Left kidney (tissue), 2 donors: ENCODE measurements around the gene UGGT1. TPM values are rescaled to one million over a fixed set of nuclear protein-coding genes. Genes with fewer than 3 reads are reported as not detected.

Experiments
- DNase-seq: peaks from one replicate; pipeline ENCODE4 v3.0.0-alpha.2; 2013
- polyA plus RNA-seq: library from polyadenylated mRNA; unstranded; fragments of 120-200 nt; gene quantifications from one replicate; pipeline ENCODE4 v1.2.1, GENCODE V29; 2013; ENCODE audit not compliant: insufficient read length

The UGGT1 gene
- polyA plus RNA-seq, 1 donor = 43.2 TPM

DNA sequence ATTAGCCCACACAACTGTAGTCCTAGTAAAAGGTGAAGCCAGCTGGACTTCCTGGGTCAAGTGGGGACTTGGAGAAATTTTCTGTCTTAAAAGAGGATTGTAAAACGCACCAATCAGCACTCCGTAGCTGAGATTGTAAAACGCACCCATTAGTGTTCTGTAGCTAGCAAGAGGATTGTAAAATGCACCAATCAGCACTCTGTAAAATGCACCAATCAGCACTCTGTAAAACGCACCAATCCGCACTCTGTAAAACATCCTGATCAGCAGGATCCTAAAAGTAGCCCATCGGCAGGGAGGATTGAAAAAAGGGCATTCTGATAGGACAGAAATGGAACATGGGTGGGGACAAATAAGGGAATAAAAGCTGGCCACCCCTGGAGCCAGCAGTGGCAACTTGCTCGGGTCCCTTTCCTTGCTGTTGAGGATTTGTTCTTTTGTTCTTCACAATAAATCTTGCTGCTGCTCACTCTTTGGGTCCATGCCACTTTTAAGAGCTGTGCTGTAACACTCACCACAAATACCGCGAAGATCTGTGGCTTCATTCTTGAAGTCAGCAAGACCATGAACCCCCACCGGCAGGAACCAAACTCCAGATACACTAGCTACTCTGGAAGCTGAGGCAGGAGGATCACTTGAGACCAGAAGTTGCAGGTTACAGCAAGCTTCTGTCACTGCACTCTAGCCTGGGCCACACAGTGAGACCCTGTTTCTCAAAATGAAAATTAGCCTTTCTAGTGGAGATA lies 125.1 kb downstream of the UGGT1 start:
- no peak for DNase-seq

DNA sequence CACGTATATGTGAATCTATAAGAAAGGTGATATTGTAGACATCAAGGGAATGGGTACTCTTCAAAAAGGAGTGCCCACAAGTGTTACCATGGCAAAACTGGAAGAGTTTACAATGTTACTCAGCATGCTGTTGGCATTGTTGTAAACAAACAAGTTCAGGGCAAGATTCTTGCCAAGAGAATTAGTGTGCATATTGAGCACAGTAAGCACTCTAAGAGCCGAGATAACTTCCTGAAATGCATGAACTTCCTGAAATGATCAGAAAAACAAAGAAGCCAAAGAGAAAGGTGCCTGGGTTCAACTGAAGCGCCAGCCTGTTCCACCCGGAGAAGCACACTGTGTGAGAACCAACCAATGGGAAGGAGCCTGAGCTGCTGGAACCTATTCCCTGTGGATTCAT lies 126.7 kb downstream of the UGGT1 start:
- no peak for DNase-seq

DNA sequence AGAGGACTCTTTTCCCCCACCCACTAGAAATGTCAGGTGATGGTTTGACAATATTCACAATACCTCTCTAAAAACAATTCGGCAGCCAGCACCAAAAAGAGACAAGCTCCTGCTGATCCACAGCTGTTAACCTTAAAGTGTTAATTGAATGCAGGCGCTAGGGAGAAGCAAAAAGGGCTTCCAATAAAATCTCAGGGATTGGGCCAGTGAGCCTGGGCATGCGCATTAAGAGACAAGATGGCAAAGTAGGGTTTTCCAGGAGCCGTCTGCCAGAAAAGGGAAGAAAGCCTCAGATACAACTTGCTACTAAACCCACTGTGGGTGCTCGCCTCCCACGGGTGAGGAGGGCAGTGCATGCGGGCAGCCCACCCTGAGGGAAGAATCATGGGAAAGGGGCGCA lies 128.9 kb downstream of the UGGT1 start:
- DNase-seq = no peak

DNA sequence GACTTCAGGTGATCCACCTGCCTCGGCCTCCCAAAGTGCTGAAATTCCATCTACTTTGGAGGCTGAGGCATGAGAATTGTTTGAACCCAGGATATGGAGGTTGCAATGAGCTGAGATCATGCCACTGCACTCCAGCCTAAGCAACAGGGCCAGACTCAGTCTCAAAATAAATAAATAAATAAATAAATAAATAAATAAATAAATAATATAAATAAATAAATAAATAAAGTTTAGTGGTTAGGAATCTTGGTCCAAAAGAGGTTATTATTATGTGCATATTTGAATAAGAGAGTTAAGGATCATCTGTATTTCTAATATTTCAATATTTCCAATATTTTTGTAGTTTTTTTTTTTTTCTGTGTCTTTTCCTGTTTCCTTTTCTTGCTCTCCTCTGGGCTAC lies 136.9 kb downstream of the UGGT1 start:
- DNase-seq = no peak

DNA sequence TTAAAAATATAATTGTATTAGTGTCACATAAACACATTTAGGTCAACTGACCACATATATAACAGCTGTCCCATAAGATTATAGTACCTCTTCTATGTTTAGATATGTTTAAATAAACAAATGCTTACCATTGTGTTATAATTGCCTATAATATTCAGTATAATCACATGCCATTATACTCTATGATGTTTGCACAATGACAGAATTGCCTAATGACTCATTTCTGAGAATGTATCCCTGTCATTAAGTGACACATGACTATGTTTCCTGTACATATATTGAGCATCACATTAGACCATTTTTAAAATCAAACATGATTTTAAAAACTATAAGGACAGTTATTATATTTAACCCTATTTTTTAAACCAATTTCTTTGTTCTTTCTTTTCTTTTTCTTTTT lies 137.9 kb downstream of the UGGT1 start:
- no peak for DNase-seq

DNA sequence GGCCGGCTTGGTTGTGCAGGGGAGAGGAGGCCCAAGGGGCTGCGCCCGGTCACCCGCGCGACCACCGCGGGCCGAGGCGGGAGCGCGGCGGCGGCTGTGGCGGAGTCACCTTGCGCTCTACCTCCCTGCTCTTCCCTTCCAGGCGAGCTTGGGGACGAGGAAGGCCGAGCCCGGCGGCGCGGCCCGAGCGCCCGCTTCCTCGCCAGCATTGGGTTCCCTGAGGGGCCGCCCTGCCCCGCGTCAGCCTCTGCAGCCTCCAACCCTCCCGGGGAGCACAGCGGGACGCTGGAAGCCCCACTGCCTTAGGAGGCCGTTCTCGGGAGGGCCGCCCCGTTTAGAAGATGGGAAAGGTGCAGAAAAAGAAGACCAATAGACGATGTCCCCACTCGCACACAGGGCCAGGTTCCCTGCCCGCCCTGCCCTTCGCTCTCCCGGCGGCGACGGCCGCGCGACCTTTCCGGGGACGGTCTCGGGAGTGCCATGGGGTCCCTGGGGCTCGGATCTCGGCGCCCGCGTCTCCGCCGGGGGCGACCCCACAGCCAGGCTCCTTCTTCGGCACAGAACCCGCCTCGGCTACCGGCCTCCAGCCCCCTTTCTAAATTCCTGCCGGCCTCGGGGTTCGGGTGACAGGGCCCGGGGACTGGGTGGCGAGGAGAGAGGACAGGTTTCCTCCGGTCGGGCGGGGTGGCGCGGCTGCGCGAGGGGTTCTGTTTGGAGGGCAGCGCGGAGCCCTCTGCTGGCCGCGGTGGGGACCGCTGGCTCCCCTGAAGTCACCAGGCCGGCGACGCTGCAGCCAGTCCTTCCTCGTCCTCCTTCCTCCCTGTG lies 142.2 kb downstream of the UGGT1 start:
- DNase-seq = peak; percentile 78

DNA sequence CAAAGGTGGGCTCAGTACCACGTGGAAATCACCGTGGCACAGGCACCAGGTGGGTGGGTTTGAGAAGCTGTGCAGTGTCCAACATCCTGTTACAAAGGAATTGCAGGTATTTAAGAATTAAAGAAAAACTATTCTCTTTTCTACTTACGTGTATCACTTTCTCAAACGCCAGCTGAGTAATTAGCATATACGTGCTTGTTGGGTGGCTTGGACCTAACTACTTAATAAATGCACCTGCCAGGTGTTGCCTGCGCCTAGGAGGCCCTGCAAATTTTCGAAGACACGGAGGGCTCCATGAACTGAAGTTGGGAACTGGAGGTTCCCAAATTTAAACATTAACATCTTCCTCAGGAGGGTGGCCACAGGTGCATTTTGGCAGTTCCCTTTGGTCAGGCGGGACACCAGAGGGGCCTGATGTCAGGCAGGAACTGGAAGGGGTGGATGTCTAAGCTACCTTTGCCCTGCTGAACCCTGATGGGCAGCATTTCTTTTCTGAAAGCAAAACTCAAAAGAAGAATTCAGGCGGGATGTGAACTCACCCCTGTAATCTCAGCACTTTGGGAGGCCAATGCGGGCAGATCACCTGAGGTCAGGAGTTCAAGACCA lies 142.9 kb downstream of the UGGT1 start:
- DNase-seq = no peak

DNA sequence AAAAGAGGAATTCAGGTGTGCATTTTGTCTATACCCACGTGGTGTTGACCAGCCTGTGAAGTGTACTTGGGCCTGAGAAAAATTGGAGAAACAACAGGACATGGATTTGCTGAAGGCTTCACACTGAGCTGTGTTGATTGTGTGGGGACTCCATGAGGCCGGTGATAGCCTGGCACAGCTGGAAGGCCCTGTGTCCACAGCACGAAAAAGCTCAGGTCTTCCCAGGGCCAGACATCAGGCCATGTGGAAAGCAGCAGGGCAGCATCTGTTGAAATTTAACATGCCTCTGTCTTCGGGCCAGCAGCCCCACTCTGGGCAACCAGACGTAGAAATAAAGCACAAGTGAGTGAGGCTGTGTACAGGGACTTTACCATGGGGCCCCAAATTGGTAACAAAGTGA lies 143.6 kb downstream of the UGGT1 start:
- DNase-seq = no peak

DNA sequence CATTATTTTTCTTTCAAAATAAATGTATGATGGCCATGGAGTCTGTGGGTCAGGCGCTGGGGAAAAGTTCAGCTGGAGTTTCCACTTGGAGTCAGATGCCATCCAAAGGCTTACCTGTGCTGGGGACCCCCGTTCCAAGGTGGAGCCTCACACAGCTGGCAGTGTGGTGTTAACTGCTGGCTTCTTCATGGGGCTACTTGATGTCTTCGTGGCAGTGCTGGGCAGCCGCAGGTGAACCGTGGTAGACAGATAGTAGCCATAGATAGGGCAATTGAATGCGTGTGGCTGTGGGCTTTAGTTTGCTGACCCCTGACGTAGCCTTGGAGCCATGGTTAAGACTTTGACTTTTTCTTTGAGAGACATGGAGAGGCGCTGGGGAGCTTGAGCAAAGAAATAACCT lies 144.6 kb downstream of the UGGT1 start:
- DNase-seq = no peak

DNA sequence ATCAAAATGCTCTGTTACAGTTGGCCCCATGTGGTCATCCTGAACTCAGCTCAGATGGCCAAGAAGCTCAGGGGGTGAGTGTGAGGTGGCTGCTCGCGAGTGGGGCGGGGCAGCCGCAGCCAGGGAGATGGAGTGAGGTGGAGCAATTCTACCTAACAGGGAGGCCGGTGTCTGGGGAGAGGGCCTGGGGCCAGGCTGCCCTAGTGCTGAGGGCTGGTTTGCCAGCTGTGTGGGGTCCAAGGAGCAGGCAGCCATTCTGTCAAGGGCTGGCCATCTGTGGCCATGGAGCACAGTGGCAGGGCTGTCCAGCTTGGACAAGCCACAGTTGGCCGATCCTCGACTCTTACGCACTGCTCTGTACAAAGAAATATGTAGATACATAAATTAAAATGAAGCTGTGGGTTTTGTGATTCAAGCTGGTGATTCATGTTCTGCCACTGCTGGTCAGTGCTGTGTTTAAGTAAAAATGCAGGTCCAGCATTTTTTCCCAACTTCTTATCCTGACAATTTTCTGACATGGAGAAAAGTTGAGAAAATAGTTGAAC lies 145.6 kb downstream of the UGGT1 start:
- no peak for DNase-seq

DNA sequence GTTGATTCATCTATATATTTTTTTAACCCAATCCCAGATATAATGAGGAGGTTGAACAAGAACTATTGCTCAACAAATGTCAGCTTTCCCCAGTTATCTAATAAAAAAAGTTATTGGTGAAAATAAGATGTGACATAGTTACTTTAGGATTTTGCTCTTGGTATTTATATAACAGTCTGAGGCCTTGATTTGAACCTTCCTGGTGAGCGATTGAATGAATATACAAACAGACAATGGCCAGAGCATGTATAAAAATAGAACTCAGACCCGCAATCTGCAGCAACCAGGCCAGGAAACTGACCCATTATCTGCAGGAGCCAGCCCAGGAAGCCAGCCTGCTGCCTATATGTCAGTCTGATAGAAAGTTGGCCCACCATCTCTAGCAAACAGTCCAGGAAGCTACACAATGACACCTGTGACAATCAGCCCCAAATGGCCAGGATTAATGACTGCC lies 146.1 kb downstream of the UGGT1 start:
- DNase-seq = no peak

DNA sequence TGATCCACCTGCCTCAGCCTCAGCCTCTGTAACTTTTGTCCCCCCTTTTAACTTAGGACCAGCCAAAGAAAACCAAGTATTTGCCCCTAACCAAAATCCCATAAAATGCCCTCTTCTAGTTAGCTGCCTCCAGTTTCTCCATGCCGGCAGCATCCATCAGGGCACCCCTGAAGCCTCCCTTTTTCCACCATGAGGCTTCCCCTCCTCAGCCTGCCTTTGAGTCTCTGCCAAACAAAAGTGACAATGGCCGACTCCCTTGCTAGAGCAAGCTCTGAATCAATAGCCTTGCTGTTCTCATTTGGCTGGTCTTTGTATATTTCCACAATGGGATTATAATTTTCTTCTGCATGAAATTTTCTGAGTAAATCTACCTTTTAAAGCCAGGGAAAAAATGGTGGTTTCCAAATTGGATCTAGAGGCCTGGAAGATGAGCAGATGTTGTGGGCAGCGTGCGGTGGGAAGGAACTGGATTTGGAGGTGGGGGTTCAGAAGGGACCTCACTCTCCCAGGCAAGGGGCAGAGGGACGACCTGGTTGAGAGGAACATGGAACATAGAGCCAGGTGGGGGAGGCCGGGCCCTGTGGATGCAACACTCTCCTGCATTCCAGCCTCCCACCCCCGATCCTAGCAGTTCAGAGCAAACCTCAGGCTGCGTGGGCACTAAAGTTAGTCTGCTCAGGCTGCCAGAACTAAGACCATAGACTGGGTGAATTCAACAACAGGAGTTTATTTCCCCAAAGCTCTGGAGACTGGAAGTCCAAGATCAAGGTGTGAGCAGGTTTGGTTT lies 147.1 kb downstream of the UGGT1 start:
- DNase-seq = no peak

DNA sequence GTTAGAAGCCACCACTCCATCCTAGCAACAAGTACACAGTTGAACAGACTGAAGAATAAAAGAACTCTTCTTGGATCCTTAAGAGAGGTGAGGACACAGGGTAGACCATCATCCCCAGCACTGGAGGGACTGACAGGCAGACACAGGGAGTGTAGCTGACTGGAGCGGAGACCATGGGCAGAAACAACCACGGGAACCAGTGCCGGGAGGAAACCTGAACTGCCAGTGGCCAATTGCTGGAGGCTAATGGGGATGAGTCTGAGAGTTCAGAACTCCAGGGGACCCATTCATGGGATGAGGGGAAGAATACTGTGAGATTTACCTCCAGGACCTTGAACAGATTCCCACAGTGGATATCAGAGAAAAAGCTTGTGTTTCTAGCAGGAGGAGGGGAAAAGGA lies 150.9 kb downstream of the UGGT1 start:
- no peak for DNase-seq

Other genes with a start within 250 kb of the UGGT1 start
- gene POLR2D, start 233.0 kb upstream of the UGGT1 start, polyA plus RNA-seq = 41.8 TPM
- gene AMMECR1L, start 205.2 kb upstream of the UGGT1 start, polyA plus RNA-seq = 28.9 TPM
- 31.8 TPM for gene SAP130, start 63.1 kb upstream of the UGGT1 start, polyA plus RNA-seq
- gene HS6ST1, start 227.7 kb downstream of the UGGT1 start, polyA plus RNA-seq = 67.0 TPM